ENCODE data around the gene LMF2. TPM values are rescaled to one million over a fixed set of nuclear protein-coding genes. Genes with fewer than 3 reads are reported as not detected.

The LMF2 gene
- total RNA-seq, 1 donor from 2014 or later: 93.2 TPM

DNA sequence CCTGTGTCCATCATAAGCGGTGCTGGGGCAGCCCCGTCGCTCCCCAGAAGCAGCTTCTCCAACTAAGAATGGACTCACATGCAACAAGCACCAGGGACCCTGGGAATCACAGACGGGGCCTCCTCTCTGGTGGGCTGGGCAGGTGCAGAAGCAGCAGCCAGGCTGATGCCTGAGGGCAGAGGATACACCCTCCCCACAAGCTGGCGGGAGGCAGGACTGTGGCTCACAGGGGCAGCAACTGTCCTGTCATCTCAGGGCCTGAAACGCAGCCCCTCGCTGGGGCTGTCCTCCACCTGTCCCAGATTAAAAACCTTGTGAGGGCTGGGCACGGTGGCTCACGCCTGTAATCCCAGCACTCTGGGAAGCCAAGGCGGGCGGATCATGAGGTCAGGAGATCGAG, 29.6 kb downstream of the LMF2 start:
- H3K4me3 ChIP-seq (ENCODE audit: insufficient read depth, low read depth, low read length): no peak overlapping the region
- Mint-ChIP-seq H3K4me1 (ENCODE audit: low read depth, unreplicated experiment) (peaks cover 8% of the 10 kb centered on the region), H3K4me3 (ENCODE audit: unreplicated experiment) (peak overlapping the region; percentile 57), H3K9me3 (ENCODE audit: unreplicated experiment) (peaks cover 3% of the 10 kb centered on the region), H3K27me3 (ENCODE audit: low read depth, unreplicated experiment) (peaks cover 28% of the 10 kb centered on the region), H3K36me3 (ENCODE audit: low read depth, unreplicated experiment) (peaks cover 5% of the 10 kb centered on the region), H3K27ac (ENCODE audit: unreplicated experiment) (no peak overlapping the region)
- no peak overlapping the region for H3K9ac ChIP-seq (ENCODE audit: low read length)
- H3K79me2 ChIP-seq (ENCODE audit: insufficient read depth, low read length): peaks cover 14% of the 10 kb centered on the region
- peaks cover 17% of the 10 kb centered on the region for H3K4me1 ChIP-seq (ENCODE audit: insufficient read depth, low read length)
- TF ChIP-seq, protein P1, sequence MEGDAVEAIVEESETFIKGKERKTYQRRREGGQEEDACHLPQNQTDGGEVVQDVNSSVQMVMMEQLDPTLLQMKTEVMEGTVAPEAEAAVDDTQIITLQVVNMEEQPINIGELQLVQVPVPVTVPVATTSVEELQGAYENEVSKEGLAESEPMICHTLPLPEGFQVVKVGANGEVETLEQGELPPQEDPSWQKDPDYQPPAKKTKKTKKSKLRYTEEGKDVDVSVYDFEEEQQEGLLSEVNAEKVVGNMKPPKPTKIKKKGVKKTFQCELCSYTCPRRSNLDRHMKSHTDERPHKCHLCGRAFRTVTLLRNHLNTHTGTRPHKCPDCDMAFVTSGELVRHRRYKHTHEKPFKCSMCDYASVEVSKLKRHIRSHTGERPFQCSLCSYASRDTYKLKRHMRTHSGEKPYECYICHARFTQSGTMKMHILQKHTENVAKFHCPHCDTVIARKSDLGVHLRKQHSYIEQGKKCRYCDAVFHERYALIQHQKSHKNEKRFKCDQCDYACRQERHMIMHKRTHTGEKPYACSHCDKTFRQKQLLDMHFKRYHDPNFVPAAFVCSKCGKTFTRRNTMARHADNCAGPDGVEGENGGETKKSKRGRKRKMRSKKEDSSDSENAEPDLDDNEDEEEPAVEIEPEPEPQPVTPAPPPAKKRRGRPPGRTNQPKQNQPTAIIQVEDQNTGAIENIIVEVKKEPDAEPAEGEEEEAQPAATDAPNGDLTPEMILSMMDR (IDR thresholded peaks at IDR 0.05; ENCODE audit: insufficient read depth, low read depth, low read length): no peak
- no peak for TF ChIP-seq EZH2 (IDR thresholded peaks at IDR 0.05; ENCODE audit: insufficient read depth, low read length)
- H3K36me3 ChIP-seq (ENCODE audit: insufficient read depth, low read length): no peaks in the 10 kb centered on the region
- peaks cover 13% of the 10 kb centered on the region for H4K20me1 ChIP-seq (ENCODE audit: insufficient read depth, low read length)
- no peak for DNase-seq (ENCODE audit: low read depth)
- H3K27me3 ChIP-seq (ENCODE audit: insufficient read depth, low read length): peaks cover 15% of the 10 kb centered on the region
- no peak overlapping the region for H3K4me2 ChIP-seq (ENCODE audit: low read length)
- no peak overlapping the region for H3K27ac ChIP-seq (ENCODE audit: low read depth, low read length)
- no peak overlapping the region for H2AFZ ChIP-seq (ENCODE audit: low read depth, low read length)
- no peaks in the 10 kb centered on the region for H3K9me3 ChIP-seq (ENCODE audit: insufficient read depth, low read depth, low read length)
- FAIRE-seq: no peak

DNA sequence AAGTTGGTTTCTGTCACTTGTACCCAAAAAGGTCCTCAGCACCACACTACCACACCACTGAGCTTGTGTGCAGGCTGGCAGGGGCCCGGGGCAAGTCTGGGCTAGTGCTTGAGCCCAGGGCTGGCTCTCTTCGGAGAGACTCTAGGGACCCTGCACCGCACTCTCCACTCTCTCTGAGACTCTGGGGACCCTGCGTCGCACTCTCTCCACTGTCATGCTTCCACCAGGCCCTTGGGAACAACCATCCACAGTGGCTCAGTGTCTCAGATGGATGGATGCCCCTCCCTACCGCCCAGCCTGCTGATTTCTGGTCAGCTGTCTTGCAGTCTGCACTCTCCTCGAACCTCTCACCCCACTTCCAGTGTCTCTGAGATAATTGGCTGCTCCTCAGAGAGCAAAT, 30.6 kb downstream of the LMF2 start:
- Histone ChIP-seq H3K9me3 (ENCODE audit: insufficient read depth, low read depth, low read length) (no peaks in the 10 kb centered on the region), H3K79me2 (ENCODE audit: insufficient read depth, low read length) (peaks cover 25% of the 10 kb centered on the region), H4K20me1 (ENCODE audit: insufficient read depth, low read length) (peaks cover 24% of the 10 kb centered on the region), H3K4me2 (ENCODE audit: low read length) (no peak overlapping the region), H3K4me3 (ENCODE audit: insufficient read depth, low read depth, low read length) (no peak overlapping the region), H3K27ac (ENCODE audit: low read depth, low read length) (no peak overlapping the region), H3K9ac (ENCODE audit: low read length) (no peak overlapping the region), H3K4me1 (ENCODE audit: insufficient read depth, low read length) (peaks cover 18% of the 10 kb centered on the region), H3K36me3 (ENCODE audit: insufficient read depth, low read length) (no peaks in the 10 kb centered on the region), H3K27me3 (ENCODE audit: insufficient read depth, low read length) (peaks cover 12% of the 10 kb centered on the region), H2AFZ (ENCODE audit: low read depth, low read length) (no peak overlapping the region)
- Mint-ChIP-seq H3K9me3 (ENCODE audit: unreplicated experiment) (peaks cover 3% of the 10 kb centered on the region), H3K36me3 (ENCODE audit: low read depth, unreplicated experiment) (peaks cover 7% of the 10 kb centered on the region), H3K27ac (ENCODE audit: unreplicated experiment) (no peak overlapping the region), H3K27me3 (ENCODE audit: low read depth, unreplicated experiment) (peaks cover 28% of the 10 kb centered on the region), H3K4me3 (ENCODE audit: unreplicated experiment) (peak overlapping the region; percentile 74), H3K4me1 (ENCODE audit: low read depth, unreplicated experiment) (peaks cover 11% of the 10 kb centered on the region)
- FAIRE-seq (no peak), DNase-seq (ENCODE audit: low read depth) (no peak)
- no peak for TF ChIP-seq EZH2 (IDR thresholded peaks at IDR 0.05; ENCODE audit: insufficient read depth, low read length)
- TF ChIP-seq, protein P1 (IDR thresholded peaks at IDR 0.05; ENCODE audit: insufficient read depth, low read depth, low read length): no peak

DNA sequence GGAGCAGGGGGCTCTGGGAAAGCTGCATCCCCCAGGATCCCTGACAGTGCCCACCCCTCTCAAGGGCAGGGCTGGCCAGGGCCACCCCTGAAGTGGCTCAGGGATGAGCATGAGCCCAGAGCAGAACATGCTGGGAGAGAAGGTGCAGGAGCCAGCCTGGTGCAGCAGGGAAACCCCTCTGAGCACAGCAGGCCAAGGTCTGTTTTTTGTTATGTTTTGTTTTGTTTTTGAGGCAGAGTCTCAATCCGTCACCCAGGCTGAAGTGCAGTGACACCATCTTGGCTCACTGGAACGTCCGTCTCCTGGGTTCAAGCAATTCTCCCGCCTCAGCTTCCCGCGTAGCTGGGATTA, 31.9 kb downstream of the LMF2 start:
- Histone ChIP-seq H3K9ac (ENCODE audit: low read length) (peak overlapping the region; percentile 88), H3K79me2 (ENCODE audit: insufficient read depth, low read length) (peaks cover 37% of the 10 kb centered on the region), H4K20me1 (ENCODE audit: insufficient read depth, low read length) (peaks cover 36% of the 10 kb centered on the region), H3K4me3 (ENCODE audit: insufficient read depth, low read depth, low read length) (peak overlapping the region; percentile 63), H3K4me2 (ENCODE audit: low read length) (peak overlapping the region; percentile 93), H3K27me3 (ENCODE audit: insufficient read depth, low read length) (peaks cover 6% of the 10 kb centered on the region), H3K36me3 (ENCODE audit: insufficient read depth, low read length) (no peaks in the 10 kb centered on the region), H3K9me3 (ENCODE audit: insufficient read depth, low read depth, low read length) (no peaks in the 10 kb centered on the region), H2AFZ (ENCODE audit: low read depth, low read length) (peak overlapping the region; percentile 88), H3K4me1 (ENCODE audit: insufficient read depth, low read length) (peaks cover 20% of the 10 kb centered on the region), H3K27ac (ENCODE audit: low read depth, low read length) (no peak overlapping the region)
- Mint-ChIP-seq H3K9me3 (ENCODE audit: unreplicated experiment) (peaks cover 3% of the 10 kb centered on the region), H3K36me3 (ENCODE audit: low read depth, unreplicated experiment) (peaks cover 7% of the 10 kb centered on the region), H3K4me1 (ENCODE audit: low read depth, unreplicated experiment) (peaks cover 12% of the 10 kb centered on the region), H3K27ac (ENCODE audit: unreplicated experiment) (no peak overlapping the region), H3K4me3 (ENCODE audit: unreplicated experiment) (peak overlapping the region; percentile 69), H3K27me3 (ENCODE audit: low read depth, unreplicated experiment) (peaks cover 27% of the 10 kb centered on the region)
- no peak for DNase-seq (ENCODE audit: low read depth)
- no peak for TF ChIP-seq EZH2 (IDR thresholded peaks at IDR 0.05; ENCODE audit: insufficient read depth, low read length)
- TF ChIP-seq, protein P1 (IDR thresholded peaks at IDR 0.05; ENCODE audit: insufficient read depth, low read depth, low read length): no peak
- no peak for FAIRE-seq
